HG03135 (cell line): ENCODE data around the gene TSSK3.

Experiments
- ATAC-seq: cut with Tn5 transposase; IDR thresholded peaks from one replicate; pipeline ENCODE4 v1.9.1; 2021; ENCODE audit warnings: mild to moderate bottlenecking, moderate library complexity; ENCODE audit not compliant: unreplicated experiment

The TSSK3 gene

GRCh38 chr1:32362474-32363313, at the start of gene TSSK3, which contains the start of gene FAM229A:
Gene TSSK3, plus strand, starts transcription at chr1:32362539. Its CDS starts 163 bp downstream, at chr1:32362702.
Gene FAM229A, minus strand, starts transcription at chr1:32362485. Its CDS starts 394 bp downstream, at chr1:32362091.
- no peak for ATAC-seq

DNA sequence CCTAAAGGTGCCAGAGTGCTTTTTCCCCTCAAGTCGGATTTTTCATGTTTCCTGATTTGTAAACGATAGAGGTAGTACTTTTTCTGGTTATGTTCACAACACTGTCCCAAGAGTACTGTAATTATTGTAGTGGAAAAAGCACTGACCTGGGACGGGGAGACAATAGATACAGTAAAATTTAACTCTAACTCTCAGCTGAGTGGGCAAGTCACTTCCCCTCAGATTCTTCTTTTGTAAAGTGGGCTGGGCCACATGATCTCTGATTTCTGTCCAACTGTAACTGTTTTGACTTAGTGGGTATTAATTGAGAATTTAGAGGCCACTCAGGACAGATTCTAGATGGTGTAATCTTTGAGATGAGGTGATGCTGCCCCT, 45.4 kb upstream of the TSSK3 start:
- no peak for ATAC-seq

- no peak for ATAC-seq
These were observed 44.0 kb upstream of the TSSK3 start for GRCh38 chr1:32318127-32318869.

GRCh38 chr1:32321712-32322291, 40.5 kb upstream of the TSSK3 start:
- no peak for ATAC-seq

DNA sequence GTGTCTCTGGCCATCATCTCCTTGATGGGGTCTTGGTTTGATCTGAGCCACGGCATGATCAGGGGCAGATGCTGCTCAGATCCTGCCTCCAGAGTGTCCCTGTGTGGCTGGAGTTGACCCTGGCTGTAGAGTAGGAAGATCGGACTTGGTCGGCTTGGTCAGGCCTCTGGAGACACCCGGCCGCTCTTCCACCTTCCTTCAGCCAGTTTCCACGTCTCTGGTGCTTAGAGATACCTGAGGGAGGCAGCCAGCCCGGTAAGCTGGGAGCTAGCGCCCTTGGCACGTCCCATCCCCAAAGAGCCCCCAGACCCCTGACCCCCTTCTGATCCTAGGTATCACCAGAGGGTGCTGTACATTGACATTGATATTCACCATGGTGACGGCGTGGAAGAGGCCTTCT, 35.1 kb upstream of the TSSK3 start:
- ATAC-seq = no peak

DNA sequence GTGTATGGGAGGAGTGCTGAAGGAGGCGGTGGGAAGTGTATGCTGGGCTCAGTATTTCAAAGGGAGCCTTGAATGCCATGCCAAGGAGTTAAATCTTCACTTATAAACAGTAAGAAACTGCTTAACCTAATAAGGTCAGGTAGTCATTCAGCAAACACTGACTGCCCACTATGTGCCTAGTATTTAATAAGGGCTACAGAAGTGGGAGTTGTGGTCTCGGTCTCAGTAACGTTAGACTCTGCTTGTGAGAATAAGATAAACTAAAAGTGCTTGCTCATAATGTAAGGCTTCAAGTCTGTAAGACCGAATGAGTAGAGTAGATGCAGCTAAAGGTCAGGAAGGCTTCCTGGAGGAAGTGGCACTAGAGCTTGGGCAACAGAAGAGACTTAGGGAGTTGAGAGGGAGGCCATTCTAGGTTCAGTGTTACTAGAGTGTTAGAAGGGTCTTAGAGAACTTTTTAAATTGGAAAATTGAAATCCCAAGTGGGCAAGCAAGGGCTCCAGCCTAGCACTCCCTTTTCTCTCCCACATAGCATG, 32.3 kb upstream of the TSSK3 start:
- no peak for ATAC-seq

GRCh38 chr1:32330558-32331151, 31.7 kb upstream of the TSSK3 start:
- ATAC-seq = no peak

DNA sequence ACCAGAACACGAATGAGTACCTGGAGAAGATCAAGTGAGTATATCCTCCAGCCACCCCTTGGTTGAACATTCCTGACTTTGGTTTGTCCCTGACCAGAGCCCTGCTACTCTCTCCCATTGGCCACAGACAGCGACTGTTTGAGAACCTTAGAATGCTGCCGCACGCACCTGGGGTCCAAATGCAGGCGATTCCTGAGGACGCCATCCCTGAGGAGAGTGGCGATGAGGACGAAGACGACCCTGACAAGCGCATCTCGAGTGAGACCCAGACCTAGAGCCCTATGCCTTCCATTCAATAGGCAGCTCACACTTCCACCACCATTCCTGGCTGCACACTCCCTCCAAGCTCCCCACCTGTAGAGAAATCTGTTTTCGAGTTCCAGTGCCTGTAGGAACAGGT, 30.8 kb upstream of the TSSK3 start:
- ATAC-seq = no peak

- no peak for ATAC-seq
These were observed 29.9 kb upstream of the TSSK3 start for GRCh38 chr1:32332290-32333079.

GRCh38 chr1:32333251-32333963, 28.9 kb upstream of the TSSK3 start:
- ATAC-seq = no peak

GRCh38 chr1:32334274-32334861, 28.0 kb upstream of the TSSK3 start:
- ATAC-seq = no peak

DNA sequence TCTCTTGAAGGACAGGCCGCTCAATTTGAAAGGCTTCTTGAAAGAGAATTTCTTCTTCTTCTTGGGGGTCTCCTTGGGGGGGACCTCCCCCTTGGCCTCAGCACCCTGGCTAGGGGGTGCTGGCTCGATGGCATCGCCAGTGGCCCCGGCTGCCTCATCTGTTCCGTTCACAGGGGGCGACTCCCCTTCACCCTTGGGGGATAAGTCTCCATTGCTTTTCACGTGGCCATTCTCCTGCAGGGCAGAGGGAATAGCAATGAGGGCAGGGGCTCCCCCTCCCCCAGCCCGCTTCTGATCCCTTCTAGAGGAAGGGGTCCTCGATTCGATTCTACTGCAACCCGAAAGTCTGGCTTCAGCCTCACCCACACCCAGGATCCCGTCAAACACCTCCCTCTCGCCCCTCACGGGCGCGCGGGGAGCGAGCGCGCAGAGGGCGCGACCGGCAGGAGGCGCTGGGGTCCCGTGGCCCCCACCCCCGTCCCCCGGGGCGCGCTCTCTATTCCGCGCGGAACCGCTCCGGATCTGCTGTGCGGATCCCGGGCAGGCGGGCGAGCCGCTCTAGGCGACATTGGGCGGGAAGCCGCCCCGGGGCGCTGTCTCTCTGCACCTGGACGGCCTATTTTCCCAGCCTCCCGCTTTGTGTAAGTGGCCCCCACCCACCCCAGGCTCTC, 27.3 kb upstream of the TSSK3 start:
- no peak for ATAC-seq

DNA sequence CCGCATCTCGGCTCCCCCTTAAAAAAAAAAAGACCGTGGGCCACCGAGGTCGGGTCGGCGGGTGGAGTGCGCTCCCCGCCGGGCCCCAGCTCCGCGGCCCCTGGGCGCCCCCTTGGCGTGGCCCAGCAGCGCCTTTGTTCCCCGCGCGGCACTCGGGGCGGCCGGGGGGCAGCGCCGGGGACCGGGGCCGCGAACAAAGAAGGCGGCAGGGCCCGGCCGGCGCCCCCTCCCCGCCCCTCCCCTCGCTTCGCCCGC, 26.9 kb upstream of the TSSK3 start:
- ATAC-seq = no peak

DNA sequence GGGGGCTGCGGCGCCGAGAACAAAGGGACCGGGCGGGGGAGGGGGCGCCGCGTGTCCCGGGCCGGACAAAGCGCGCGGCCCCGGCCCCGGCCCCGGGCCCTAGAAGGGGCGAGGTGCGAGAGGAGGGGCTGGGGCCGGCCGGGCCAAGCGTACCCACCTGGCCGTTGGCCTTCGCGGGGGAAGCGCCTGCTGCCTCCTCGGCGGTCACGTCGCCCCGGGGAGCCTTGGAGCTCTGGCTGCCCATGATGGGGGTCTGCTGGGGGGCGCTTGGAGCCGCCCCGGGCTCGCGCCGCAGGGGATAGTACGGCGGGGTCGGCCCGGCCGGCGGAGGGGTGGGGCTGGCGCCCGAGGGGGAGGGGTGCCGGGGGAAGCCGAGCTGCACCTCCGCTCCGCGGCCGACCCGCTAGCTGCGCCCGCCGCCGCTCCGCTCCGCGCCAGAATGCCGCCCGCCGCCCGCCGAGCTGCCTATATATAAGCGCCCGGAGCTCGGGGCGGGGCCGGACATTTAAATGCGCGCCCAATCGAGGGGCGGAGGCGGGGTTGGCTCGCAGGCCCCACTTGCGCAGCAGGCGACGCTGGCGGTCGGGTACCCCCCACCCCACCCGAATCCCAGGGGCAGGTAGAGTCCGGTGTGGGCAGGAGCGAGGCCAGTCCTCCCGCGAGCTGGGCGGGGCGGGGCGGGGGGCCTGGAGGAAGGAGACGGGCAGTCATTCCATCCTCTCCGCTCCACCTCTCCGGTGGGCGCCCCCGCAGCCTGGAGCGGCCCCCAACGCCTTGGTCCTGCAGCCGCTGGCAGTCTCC, 26.3 kb upstream of the TSSK3 start, which contains the start of gene MARCKSL1:
Gene MARCKSL1 (minus strand): TSS at position 444 of the 801 bp plus-strand sequence. CDS start 200 bp downstream, at position 244.
- ATAC-seq = peak; percentile 47

- ATAC-seq = no peak
These were observed 25.8 kb upstream of the TSSK3 start for GRCh38 chr1:32336591-32336932.

DNA sequence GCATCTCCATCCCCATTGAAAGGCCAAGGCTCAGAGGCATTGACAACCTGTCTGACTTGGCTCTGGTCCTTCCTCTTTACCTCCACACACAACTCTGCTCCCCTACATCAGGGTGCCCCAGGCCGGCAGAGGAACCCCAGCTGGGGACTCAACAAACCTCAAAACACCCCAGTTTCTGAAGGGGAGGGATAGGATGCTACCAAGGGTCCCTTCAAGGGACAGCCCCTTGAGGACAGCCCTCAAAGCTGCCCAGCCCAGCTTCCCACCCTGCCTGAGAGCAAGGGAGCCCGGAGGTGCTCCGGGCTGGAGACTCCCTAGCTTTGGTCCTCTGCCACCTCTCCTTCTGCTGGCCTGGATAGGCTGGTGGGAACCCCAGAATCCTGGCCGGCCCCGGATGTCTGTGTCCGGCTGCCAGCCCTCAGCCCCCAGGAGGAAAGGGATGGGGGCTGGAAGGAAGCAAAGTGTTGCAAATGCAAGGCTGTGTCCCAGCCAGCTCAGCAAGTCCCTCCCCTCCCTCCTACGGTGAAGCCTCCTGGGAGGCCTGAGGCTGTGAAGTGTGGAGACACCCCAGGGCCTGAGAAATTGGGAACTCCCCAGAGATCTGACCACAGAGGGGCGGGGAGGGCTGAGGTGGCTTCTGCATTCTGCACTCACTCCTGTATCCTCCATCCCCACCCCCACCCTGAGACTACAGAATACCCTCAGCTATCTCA, 25.2 kb upstream of the TSSK3 start:
- no peak for ATAC-seq

- ATAC-seq = no peak
These were observed 24.3 kb upstream of the TSSK3 start for GRCh38 chr1:32337855-32338636.
